ENCODE results near the gene MAML3. TPM values are rescaled to one million over a fixed set of nuclear protein-coding genes. Genes with fewer than 3 reads are reported as not detected.

MAML3 gene
- total RNA-seq, 1 donor from 2014 or later, result 2.0 TPM

DNA sequence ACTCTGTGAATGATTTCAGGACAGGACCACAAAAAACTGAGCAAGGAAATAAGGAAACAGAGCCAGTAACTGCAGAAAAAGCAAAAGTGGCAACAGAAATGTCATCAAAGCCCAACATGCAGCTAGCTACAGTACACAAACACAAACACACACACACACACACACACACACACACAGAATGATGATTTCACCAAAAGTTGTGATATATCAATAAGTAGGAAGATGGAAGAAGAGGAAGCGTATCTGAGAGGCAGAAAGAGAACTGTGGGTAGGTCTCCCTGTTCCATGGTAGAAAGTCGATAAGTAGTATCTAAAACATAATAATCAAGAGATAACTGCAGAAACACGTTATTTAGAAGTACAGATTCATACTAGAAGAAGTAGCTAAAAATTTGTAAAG, 340.1 kb downstream of the MAML3 start:
- DNase-seq (ENCODE audit: low read depth), result no peak

DNA sequence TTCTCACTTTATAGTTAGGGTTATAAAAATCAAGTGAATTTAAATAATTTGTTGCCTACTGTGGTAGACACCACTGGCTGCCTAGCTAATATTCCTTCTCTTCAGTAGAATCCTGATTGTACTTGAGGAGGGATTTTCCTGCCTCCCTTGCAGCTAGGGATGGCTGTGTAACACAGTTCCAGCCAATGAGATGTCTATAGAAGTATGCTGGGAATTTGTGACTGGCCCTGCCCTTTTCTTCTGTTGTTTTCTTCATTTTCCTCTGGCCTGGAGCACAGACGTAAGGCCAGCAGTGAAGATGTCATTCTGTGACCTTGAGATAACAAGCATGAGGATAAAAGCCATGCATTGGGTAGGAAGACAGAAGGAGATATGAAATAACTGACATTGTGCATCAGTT, 343.3 kb downstream of the MAML3 start:
- DNase-seq (ENCODE audit: low read depth), result no peak

DNA sequence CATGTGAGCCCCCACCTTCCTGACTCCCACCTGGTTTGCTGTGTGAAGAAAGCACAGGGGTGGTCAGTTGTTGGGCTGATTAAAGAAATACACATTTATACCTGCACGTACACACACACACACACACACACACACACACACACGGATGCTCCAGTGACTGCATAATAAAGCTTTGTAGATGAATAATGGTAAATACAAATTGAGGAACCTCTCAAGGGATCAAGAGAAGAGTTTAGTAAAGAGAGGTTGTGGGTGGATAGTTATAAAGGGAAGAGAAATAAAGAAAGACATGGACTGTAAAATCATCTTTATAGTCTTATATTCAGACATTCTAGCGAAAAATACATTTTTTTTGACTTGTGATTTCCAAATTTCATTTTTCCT, 344.2 kb downstream of the MAML3 start:
- no peak for DNase-seq (ENCODE audit: low read depth)

DNA sequence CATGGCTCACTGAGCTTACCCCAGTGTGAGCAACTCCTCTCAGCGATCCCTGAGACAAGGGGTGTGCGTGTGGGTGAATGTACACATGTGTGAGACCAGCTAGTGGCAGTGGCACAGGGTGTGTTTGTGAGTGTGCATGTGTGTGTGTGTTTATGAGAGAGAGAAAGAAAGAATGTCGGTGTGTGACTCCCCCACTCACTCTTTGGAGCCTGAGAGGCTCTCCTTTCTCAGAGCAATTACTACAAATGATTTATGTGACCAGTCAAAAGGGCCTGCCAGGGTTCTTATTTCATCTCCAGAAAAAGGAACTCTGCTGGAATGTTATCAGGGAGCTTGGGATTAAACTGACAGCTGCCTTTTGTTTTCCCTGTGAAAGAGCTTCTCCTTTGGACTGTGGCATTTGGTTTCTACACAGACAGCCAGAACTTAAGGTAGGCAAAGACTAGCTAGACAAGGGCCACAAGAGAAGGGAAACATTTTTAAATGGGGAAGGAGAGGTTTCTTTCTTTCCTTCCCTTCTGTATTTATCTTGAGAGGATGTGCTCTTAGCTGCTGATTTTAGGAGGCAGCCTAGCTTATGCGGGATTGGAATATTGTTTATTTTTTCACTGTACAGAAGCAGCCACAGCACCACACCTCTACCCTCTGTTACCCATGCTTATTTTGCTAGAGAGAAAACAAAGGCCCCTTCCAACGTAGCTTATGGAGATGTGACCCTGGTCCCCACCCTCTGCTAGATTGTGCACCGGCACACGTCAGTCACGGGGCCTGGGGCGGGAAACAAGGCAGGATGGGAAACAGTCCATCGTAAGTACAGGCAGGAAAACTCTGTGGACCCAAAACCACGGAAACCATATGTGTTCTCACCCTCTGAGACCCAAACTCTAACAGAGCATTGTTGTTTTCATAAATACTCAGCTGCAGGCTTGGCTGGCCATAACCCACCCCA, 344.9 kb downstream of the MAML3 start:
- DNase-seq (ENCODE audit: low read depth), result no peak

DNA sequence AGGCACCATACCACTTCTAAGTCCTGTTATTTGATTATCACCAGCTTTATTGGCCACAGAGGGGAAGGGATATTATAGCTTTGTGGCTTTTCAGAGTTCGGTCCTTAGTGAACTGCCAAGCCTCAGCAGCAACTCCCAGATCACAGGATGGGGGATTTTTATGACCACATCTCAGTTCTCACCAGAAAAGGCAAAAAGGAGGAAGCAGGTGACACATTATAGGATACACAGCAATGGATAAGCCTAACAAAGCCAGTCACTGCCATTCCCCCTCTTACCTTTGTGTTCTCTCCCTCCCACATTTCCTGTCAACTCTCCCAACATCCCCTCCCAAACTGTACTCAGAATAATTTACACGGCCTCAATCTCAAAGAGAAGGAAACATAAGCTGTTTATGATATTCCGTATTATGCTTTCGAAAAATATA, 345.6 kb downstream of the MAML3 start:
- no peak for DNase-seq (ENCODE audit: low read depth)

DNA sequence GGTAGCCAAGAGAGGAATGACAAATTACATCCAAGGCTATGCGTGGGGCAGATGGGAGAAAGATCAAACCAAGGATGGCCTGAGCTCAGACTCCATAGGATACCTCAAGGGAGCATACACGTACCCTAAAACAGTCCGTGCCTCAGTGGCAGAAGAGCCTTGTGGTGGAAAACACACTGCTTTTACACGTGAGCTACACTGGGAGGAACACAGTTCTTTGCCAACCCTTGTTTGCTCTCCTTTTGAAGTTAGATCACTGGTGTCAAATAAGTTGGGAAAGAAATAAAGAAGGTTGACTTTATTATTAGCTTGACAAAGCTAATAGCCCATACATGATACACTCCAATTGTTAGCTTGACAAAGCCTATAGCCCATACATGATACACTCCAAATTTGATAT, 346.5 kb downstream of the MAML3 start:
- DNase-seq (ENCODE audit: low read depth), result no peak

DNA sequence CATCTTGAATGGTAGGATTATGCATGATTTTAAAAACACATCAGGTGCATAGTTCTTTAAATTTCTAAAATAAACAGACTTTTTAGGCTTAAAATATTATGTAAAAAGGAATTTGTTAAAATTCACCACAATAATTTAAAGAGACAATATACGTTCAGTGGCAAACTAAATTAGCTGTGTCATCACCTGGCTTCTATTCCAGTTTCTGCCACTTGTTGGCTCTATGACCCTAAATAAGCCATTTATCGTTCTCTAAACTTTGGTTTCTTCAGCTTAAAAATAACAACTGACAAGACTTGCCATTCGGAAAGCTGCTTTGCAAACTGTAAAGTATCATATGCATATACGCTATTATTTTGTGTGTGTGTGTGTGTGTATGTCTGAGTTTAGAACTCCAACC, 347.1 kb downstream of the MAML3 start:
- no peak for DNase-seq (ENCODE audit: low read depth)

DNA sequence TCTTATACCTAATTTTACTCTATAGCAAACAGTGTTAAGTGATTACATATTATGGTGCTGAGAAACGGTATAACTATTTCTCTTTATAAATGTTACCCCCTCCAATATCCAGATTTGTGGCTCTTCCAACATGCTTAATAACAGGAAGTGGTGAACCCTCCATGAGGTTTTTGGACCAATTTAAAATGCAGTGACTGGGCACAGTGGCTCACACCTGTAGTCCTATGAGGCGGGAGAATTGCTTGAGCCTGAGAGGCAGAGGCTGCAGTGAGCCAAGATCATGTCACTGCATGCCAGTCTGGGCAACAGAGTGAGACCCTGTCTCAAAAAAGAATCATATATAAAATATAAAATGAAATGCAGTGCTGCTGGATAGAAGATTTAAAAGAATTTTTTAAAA, 351.1 kb downstream of the MAML3 start:
- DNase-seq (ENCODE audit: low read depth), result no peak

DNA sequence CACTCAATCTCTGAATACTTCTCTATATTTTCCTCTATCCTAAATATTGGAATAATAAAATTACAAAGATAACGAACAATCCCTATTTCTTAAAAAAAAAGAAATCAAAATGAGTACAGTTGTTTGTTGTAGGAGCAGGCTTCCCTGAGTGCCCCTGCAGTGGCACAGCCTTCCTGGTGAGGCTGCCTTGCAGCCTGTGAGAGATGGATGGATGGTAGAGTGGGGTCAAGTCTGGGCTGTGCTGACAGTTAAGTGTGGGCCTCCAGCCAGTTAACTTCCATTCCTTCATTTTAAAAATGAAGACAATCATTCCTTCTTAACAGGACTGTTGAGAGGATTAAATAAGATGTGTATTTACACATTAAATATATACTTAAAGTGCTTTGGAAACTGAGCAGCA, 351.5 kb downstream of the MAML3 start:
- DNase-seq (ENCODE audit: low read depth), result no peak

DNA sequence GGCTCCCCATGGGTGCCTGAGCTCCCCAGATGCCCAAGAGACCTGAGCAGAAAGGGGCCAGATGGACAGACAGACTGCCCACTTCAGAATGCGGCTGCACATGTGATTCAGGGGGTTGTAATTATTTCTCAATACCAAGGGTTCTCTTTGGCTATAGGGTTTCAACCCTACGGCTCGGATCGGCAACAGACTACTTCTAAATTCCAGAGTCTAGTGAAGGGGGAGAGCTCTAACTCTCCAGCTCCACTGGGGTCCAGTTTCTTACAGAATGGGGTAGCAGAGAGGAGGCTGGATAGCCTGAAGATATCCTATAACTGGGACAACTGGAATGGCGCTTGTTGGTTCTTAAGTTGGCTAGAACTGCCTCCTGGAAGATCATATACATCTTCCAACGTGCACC, 352.1 kb downstream of the MAML3 start:
- DNase-seq (ENCODE audit: low read depth), result no peak

DNA sequence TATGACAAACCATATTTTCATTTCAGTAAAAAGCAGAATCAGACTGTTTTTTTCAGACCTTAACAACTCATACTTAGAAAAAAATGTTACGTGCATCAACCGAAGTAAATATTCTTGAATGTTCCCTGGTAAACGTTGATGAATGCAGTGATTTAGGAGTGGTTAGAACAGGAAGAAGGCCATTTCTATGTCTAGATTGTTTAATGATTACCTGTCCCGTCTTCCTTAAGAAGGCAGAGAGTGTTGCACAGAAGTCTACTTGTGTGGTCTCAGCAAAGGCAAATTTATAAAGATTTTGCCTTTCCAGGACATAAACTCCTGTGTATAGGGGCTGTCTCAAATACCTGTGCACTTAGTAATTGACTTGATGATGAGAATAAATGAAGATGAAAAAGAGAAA, 353.9 kb downstream of the MAML3 start:
- peak; percentile 64 for DNase-seq (ENCODE audit: low read depth)

DNA sequence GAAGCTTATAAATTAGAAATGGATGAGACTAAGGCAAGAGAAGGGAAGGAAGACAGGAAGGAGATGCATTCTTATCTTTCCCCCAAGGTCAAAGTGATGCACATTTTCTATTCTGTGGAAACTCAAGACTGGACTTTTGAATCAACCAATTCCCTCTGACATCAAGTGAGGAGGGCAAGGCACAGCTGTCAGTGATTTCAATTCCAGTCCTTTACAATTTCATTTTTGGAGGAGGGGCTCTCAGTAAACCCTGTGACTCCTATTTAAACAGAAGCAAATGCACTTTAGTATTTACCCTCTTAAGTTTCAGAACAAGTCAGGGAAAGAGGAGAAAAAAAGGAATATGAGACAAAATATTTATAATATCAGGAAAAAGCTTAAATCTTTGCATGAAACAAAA, 354.4 kb downstream of the MAML3 start:
- no peak for DNase-seq (ENCODE audit: low read depth)

DNA sequence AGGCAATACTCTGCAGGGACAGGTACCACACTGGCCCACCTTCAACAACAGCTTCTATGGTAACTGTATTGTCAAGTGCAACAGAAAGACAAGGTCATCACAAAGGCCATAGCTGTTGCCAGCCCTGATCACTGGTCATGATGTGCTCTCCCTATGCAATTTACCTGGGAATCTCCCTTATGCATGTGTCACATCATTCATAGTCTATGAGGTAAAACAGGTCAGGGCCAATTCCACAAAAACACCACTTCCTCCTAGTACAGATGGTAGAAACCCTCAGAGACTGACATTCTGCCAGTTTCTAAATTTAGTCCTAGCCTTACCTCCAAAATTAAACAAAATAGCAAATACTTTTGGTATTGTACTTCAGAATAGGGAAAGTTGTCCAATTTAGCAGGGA, 355.5 kb downstream of the MAML3 start:
- no peak for DNase-seq (ENCODE audit: low read depth)

DNA sequence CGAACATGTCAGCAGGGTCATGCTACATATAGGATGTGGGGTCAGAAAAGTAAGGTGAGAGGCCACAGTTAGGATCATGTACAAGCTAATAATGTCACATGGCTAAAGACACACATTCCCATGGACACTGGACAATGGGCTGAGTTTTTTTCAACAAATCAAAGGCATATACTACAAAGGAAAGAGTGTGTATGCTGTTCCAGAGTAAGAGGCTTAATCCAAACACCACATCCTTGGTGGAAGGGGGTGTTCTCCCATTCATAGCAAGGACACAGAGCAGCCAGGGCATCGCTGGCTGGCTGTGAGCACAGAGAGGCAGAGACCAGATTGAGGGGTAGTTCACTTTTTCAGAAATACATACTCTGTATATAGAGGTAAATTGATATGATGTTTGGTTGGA, 356.7 kb downstream of the MAML3 start:
- DNase-seq (ENCODE audit: low read depth), result no peak

DNA sequence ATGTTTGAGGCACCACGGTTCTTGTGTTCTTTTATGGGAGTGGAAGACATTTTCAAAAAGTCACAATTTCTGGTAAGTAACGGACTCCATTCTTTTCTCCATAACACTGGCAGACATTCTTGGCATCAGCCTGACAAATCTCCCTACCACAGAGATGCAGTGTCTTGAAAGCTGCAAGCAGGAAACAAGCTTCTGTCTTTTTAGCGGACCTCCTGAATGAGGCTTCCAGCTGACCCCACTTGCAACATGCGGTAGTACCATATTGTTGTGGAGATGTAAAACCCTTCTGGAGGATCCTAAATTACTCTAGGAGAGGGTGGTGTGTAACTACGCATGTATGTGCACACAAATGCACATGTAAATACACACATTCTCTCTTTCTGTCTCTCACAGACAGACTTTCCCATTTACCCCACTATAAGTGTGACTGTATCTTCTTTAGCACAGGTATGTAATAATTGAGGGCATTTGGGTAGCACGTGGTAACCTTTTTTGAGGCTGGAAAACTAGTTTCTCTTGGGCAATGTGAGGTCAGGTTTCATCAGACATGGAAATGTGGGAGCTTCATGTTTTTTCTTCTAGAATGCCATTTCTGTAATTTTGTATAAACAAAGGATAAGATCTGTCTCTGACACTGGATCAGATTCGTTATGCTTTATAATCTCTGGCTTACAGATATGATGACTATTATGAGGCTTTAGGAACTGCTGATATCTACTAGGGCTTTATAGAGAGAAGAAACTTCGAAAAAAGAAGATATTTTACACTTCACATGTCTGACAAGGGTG, 358.3 kb downstream of the MAML3 start:
- no peak for DNase-seq (ENCODE audit: low read depth)

DNA sequence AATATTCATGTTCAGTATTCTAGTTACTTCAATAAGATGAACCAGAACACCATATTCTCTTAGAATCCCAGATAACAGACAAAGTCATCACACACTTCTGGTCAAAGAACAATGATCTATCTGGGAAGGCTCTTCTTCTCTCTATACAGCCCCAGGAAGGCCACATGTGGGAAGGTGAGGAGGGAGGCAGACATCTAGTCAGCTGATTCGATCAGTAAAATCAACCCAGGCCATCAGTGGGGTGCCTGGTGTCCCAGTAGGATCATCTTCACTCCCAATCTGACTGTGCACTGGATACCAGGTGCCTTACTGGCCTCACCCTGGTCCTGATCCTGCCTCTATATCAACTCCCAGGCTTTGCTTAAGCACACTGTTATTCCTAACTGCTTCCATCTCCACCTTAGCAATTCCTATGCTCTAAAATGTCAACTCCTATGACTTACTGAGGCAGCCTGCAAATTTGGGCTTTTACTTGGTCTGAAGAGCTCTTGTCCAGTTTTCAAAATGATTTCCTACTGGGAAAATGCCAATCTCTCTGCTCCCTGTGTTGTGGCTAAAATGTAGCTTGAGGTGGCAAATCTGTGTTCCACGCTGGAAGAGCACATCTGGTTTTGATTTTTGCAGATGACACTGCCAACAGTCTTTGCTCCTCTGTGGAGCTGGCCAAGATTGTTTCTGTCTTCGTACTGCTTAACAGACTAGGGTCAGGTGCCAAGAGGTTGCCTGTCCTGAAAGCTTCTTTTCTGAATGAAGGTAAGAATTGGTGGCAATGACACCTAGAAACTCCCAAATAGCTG, 359.6 kb downstream of the MAML3 start:
- DNase-seq (ENCODE audit: low read depth), result no peak

DNA sequence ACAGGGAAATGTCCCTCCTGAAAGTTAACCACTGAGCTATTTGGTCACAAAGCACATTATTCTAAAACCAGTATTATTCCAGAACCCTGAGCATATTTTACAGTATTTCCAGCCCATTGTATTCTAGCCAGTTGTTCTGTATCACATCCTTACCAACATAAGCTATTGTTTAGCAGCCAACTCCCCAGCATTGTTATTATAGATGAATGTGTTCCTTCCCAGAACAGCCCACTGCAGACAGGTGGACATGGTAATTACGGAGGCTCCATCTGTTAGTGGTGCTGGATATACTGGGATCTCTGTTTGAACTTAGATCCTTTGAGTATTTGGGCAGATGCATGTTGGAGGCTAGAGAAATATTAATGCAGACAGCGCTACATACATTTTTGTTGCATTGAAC, 362.3 kb downstream of the MAML3 start:
- DNase-seq (ENCODE audit: low read depth), result no peak

DNA sequence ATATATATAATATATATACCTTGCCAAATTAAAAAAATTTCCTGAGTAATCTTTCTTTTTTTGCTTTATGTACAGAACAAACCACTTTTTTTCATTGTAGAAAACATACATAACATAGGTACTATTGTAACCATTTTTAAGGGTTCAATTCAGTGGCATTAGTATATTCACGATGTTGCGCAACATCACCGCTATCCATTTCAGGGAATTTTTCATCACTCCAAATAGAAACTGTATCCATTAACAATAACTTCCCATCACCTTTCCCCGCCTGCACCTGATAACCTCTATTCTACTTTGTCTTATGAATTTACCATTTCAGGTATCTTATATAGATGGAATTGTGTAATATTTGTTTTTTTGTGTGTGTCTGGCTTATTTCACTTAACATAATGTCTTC, 363.7 kb downstream of the MAML3 start:
- DNase-seq (ENCODE audit: low read depth), result no peak

DNA sequence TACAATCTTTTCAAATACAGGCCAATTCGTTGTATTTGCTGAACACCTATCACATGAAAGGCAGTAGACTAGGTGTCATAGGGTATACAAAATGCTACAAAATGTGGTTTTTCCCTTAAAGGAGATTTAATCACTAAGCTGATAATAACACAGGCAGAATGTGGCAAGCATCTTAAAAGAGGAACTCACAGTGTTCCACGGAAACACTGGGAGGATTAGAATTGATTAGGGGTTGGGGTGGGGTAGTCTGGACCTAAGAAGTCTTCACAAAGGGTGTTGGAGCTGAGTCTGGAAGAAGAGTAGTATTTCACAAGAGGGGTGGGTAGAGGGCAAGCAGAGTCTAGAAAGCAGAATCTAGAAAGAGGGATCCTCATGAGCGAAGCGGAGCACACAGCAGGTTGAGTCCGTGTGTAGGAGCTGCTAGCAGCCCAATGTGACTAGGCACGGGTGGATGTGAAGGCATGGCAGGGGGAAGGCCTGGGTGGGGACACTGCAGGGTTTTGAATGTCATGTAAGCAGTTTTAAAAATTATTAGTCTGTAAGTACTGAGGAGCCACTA, 364.8 kb downstream of the MAML3 start:
- no peak for DNase-seq (ENCODE audit: low read depth)

DNA sequence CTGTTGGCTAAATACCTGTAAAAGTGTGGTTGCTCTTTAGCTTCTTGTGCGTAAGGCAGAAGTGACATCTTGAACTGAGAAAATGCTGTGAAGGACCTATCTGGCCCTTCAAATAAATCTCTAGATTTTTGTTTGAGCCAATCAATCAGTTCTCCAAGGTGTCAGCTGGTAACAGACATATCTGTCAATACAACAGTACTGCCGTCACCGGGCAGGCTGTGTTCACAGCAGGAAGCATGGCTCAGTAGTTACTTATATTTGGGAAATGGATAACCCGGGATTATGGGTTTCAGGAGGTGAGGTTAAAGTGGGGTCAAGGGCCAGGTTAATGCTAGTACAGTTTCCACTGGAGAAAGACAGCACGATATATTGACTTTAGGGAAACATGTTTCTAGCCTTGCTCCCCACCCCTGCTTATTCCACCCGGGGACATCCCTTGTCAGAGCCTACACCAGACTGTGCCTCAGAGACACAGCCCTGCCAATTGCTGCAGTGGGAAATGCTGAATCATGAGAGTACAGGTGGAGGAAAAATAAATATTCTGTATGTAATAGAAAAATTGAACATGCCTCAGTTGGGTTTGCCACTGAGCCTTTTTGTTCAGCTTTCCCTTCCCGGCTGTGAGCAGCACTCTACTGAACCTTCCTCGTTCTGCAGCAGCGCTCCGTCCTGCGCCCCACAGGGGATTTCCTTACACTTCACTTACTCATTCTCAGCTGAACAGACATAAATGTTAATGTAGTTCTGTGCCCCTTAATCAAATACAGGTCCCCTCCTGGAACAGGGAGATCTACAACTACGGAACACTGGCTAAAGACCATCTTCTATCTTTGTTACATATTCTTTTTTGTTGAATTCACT, 367.3 kb downstream of the MAML3 start:
- peak; percentile 49 for DNase-seq (ENCODE audit: low read depth)

DNA sequence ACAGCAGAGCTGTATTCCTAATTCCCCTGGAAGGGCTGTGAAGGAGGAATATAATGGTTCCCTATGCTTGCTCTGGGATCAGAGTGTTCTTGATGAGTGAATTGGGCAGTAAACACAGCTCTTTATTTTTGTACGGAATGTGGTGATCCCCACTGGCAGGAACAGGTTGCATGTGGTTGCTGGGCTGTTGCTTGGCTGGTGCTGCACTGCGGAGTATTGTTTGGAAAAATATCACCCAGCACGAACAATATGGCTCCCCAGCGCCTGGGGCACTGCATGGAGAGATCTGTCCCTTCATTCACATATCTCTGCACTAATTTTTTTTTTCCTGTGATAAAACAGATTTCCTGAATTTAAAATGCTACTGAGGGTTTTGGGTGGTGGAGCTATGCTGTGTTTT, 368.6 kb downstream of the MAML3 start:
- no peak for DNase-seq (ENCODE audit: low read depth)

All from renal cortical epithelial cell (primary cell).